Neural cell (in vitro differentiated cells): Measurements from ENCODE around the gene DAGLA. TPM values are rescaled to one million over a fixed set of nuclear protein-coding genes. Genes with fewer than 3 reads are reported as not detected.

Experiments used
- H2AFZ ChIP-seq: fragments of 200-600, 300-800 bp; sonication (generic), shearing (Covaris generic); 2 replicates; pipeline ENCODE4 v1.6.0; 2014; ENCODE audit warnings: low read depth, mild to moderate bottlenecking, antibody characterized with exemption, low read length, moderate library complexity
- H3F3A ChIP-seq: fragments of 200-600 bp; shearing (Covaris generic); 2 replicates; pipeline ENCODE4 v1.6.1; 2016; ENCODE audit warnings: mild to moderate bottlenecking, moderate library complexity, mixed read lengths, antibody characterized with exemption, low read length; ENCODE audit not compliant: insufficient read depth, poor library complexity, severe bottlenecking
- H3K27ac ChIP-seq: fragments of 200-600, 300-800 bp; sonication (generic), shearing (Covaris generic); 2 replicates; pipeline ENCODE4 v1.5.1; 2014; ENCODE audit warnings: mild to moderate bottlenecking, low read length, moderate library complexity
- H3K27me3 ChIP-seq: fragments of 300-800, 200-600 bp; sonication (generic), shearing (Covaris generic); 2 replicates; pipeline ENCODE4 v1.6.0; 2014; ENCODE audit warnings: mild to moderate bottlenecking, low read depth, low read length, moderate library complexity; ENCODE audit not compliant: insufficient read depth
- H3K36me3 ChIP-seq: fragments of 300-800, 200-600 bp; sonication (generic), shearing (Covaris generic); 2 replicates; pipeline ENCODE4 v1.5.1; 2014; ENCODE audit warnings: mild to moderate bottlenecking, antibody characterized with exemption, low read length, moderate library complexity; ENCODE audit not compliant: insufficient read depth
- H3K4me2 ChIP-seq: fragments of 300-800, 200-600 bp; sonication (generic), shearing (Covaris generic); 2 replicates; pipeline ENCODE4 v1.6.0; 2014; ENCODE audit warnings: mild to moderate bottlenecking, low read length
- H3K4me3 ChIP-seq: fragments of 300-800, 200-600 bp; sonication (generic), shearing (Covaris generic); 2 replicates; pipeline ENCODE4 v1.5.1; 2014; ENCODE audit warnings: mild to moderate bottlenecking, low read length, moderate library complexity
- H3K79me2 ChIP-seq: fragments of 200-600 bp; shearing (Covaris generic); replicated peaks from 2 replicates; pipeline ENCODE4 v1.6.0; 2014; ENCODE audit warnings: mild to moderate bottlenecking, low read length, moderate library complexity; ENCODE audit not compliant: insufficient read depth
- H3K9ac ChIP-seq: fragments of 300-800, 200-600 bp; sonication (generic), shearing (Covaris generic); 2 replicates; pipeline ENCODE4 v1.6.1; 2016; ENCODE audit warnings: mild to moderate bottlenecking, low read length, mixed read lengths
- H3K9me2 ChIP-seq: fragments of 200-600 bp; shearing (Covaris generic); 2 replicates; pipeline ENCODE4 v1.6.1; 2016; ENCODE audit warnings: mild to moderate bottlenecking, low read length, mixed read lengths; ENCODE audit not compliant: insufficient read depth
- H3K9me3 ChIP-seq: fragments of 200-600, 300-800 bp; sonication (generic), shearing (Covaris generic); 2 replicates; pipeline ENCODE4 v1.6.1; 2016; ENCODE audit warnings: mild to moderate bottlenecking, mixed run types, low read length, moderate library complexity, mixed read lengths
- H4K20me1 ChIP-seq: fragments of 200-600 bp; shearing (Covaris generic); 2 replicates; pipeline ENCODE4 v1.6.1; 2016; ENCODE audit warnings: mild to moderate bottlenecking, mixed run types; ENCODE audit not compliant: insufficient read depth
- CTCF ChIP-seq: fragments of 450-650 bp; IDR thresholded peaks from 2 replicates; pipeline ENCODE4 v1.5.1; 2014; ENCODE audit warnings: antibody characterized with exemption, mild to moderate bottlenecking, moderate library complexity; ENCODE audit not compliant: poor library complexity, severe bottlenecking
- EP300 ChIP-seq: fragments of 450-650 bp; conservative IDR thresholded peaks from 2 replicates; pipeline ENCODE4 v1.6.1; 2014; ENCODE audit warnings: antibody characterized with exemption, mild to moderate bottlenecking, moderate library complexity; ENCODE audit not compliant: poor library complexity, severe bottlenecking
- EZH2 ChIP-seq: fragments of 200-600, 300-800 bp; shearing (Covaris generic), sonication (generic); IDR thresholded peaks from 2 replicates; pipeline ENCODE4 v1.6.1; 2014; ENCODE audit warnings: antibody characterized with exemption, low read length, borderline replicate concordance, mild to moderate bottlenecking; ENCODE audit not compliant: insufficient read depth, poor library complexity, severe bottlenecking
- MXI1 ChIP-seq: fragments of 450-650 bp; conservative IDR thresholded peaks from 2 replicates; pipeline ENCODE4 v1.6.1; 2014; ENCODE audit warnings: antibody characterized with exemption, mild to moderate bottlenecking; ENCODE audit not compliant: poor library complexity, severe bottlenecking
- POLR2AphosphoS5 ChIP-seq: IDR thresholded peaks from 2 replicates; pipeline ENCODE4 v1.6.1; 2012
- RAD21 ChIP-seq: fragments of 450-650 bp; conservative IDR thresholded peaks from 2 replicates; pipeline ENCODE4 v1.6.1; 2014; ENCODE audit warnings: antibody characterized with exemption, mild to moderate bottlenecking, moderate library complexity
- REST ChIP-seq: IDR thresholded peaks from 2 replicates; pipeline ENCODE4 v1.6.1; 2012; ENCODE audit warnings: borderline replicate concordance
- SMC3 ChIP-seq: fragments of 450-650 bp; conservative IDR thresholded peaks from 2 replicates; pipeline ENCODE4 v1.6.1; 2014; ENCODE audit warnings: antibody characterized with exemption, mild to moderate bottlenecking, moderate library complexity; ENCODE audit not compliant: poor library complexity
- TAF1 ChIP-seq: IDR thresholded peaks from 2 replicates; pipeline ENCODE4 v1.6.1; 2012; ENCODE audit warnings: low read depth
- polyA plus RNA-seq: library from polyadenylated mRNA; depleted of rRNA; stranded (reverse); fragments of >200 nt; gene quantifications from 2 replicates; pipeline ENCODE4 v1.2.3, GENCODE V29; 2014

Gene DAGLA
- polyA plus RNA-seq, 1 donor from 2014 or later = 4.5 TPM

- Histone ChIP-seq H3K27ac (no peak overlapping the region), H2AFZ (no peak overlapping the region), H3K4me2 (no peak overlapping the region), H3K27me3 (no peaks in the 10 kb centered on the region), H3K9me2 (no peaks in the 10 kb centered on the region), H3K79me2 (peaks cover 4% of the 10 kb centered on the region), H3F3A (no peaks in the 10 kb centered on the region), H3K36me3 (no peaks in the 10 kb centered on the region), H3K9me3 (no peaks in the 10 kb centered on the region), H3K4me3 (no peak overlapping the region), H3K9ac (no peak overlapping the region), H4K20me1 (no peaks in the 10 kb centered on the region)
- no peak for TF ChIP-seq EP300
- no peak for TF ChIP-seq TAF1
- TF ChIP-seq POLR2AphosphoS5 = no peak
- TF ChIP-seq MXI1 = no peak
- TF ChIP-seq CTCF = no peak
- TF ChIP-seq REST = no peak
- TF ChIP-seq RAD21 = no peak
- TF ChIP-seq EZH2 = no peak
- no peak for TF ChIP-seq SMC3
Observed at GRCh38 chr11:61785837-61786402, 105.7 kb downstream of the DAGLA start.

DNA sequence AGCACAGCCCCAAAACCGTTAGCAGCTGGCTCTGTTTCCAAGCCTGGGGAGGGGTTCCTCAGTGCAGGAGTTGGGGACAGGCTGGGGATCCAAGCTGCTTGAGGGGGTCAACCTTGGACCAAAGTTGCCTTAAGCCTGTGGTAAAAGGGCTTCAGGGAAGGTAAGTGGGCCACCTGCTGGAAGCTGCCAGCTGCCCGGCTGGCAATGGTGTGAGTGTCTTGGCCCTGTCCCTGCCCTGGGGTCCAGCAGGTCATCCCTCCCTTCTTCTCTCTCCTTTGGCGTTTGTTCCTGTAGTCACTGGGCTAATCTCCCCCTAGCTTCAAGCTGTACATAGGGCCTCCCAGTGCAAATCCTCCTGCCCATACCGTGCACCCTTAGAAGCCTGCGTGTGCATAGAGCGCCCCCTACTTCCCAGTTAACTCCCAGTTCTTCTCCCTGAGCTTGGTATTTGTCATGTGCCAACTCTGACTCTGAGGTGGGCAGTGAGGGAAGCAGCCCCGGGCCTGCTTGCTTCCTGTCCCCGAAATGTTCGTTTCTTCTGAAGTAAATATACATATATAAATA lies 107.8 kb downstream of the DAGLA start:
- Histone ChIP-seq H3K9me2 (no peaks in the 10 kb centered on the region), H3K9me3 (no peaks in the 10 kb centered on the region), H3K9ac (no peak overlapping the region), H3F3A (no peaks in the 10 kb centered on the region), H3K27me3 (no peaks in the 10 kb centered on the region), H3K27ac (no peak overlapping the region), H3K4me2 (no peak overlapping the region), H3K36me3 (no peaks in the 10 kb centered on the region), H3K79me2 (peaks cover 10% of the 10 kb centered on the region), H2AFZ (no peak overlapping the region), H3K4me3 (no peak overlapping the region), H4K20me1 (no peaks in the 10 kb centered on the region)
- no peak for TF ChIP-seq EZH2
- TF ChIP-seq SMC3 = no peak
- TF ChIP-seq MXI1 = no peak
- TF ChIP-seq EP300 = no peak
- TF ChIP-seq RAD21 = peak; percentile 48
- TF ChIP-seq CTCF = peak; percentile 45
